ENCODE data around the gene GYG1.
A peak's percentile ranks its signal among the peaks of the same experiment; 100 is the strongest.

The GYG1 gene

GRCh38 chr3:148990236-148990635 is 1.1 kb upstream of the GYG1 start:
- DNase-seq = no peak

GRCh38 chr3:148992027-148992634 is 791 bp downstream of the GYG1 start:
- no peak for DNase-seq

- no peak for DNase-seq
Measured at GRCh38 chr3:148992635-148993255, 1.4 kb downstream of the GYG1 start.

GRCh38 chr3:148997623-148998022 is 6.3 kb downstream of the GYG1 start:
- no peak for DNase-seq

GRCh38 chr3:148998297-148998696 is 7.0 kb downstream of the GYG1 start:
- no peak for DNase-seq

- DNase-seq = peak; percentile 17
Measured at GRCh38 chr3:148998715-148999423, 7.5 kb downstream of the GYG1 start.

- DNase-seq = no peak
Measured at GRCh38 chr3:148999806-149000205, 8.5 kb downstream of the GYG1 start.

- no peak for DNase-seq
Measured at GRCh38 chr3:149000206-149000745, 8.9 kb downstream of the GYG1 start.

- no peak for DNase-seq
Measured at GRCh38 chr3:149001727-149002126, 10.4 kb downstream of the GYG1 start.

GRCh38 chr3:149003653-149004305 is 12.4 kb downstream of the GYG1 start:
- no peak for DNase-seq

- DNase-seq = no peak
Measured at GRCh38 chr3:149004622-149005021, 13.3 kb downstream of the GYG1 start.

- DNase-seq = no peak
Measured at GRCh38 chr3:149005416-149005815, 14.1 kb downstream of the GYG1 start.

GRCh38 chr3:149007567-149008257 is 16.4 kb downstream of the GYG1 start:
- DNase-seq = no peak

GRCh38 chr3:149009732-149010131 is 18.4 kb downstream of the GYG1 start:
- DNase-seq = no peak

GRCh38 chr3:149010504-149010951 is 19.2 kb downstream of the GYG1 start:
- no peak for DNase-seq

GRCh38 chr3:149010966-149011365 is 19.6 kb downstream of the GYG1 start:
- no peak for DNase-seq

- DNase-seq = no peak
Measured at GRCh38 chr3:149011676-149012075, 20.3 kb downstream of the GYG1 start.

GRCh38 chr3:149013726-149014125 is 22.4 kb downstream of the GYG1 start:
- DNase-seq = no peak

- DNase-seq = no peak
Measured at GRCh38 chr3:149015393-149015792, 24.1 kb downstream of the GYG1 start.

- no peak for DNase-seq
Measured at GRCh38 chr3:149016242-149016641, 24.9 kb downstream of the GYG1 start.

GRCh38 chr3:149016669-149017541 is 25.6 kb downstream of the GYG1 start:
- DNase-seq = no peak

GRCh38 chr3:149018247-149018646 is 26.9 kb downstream of the GYG1 start:
- DNase-seq = no peak
